OCI-LY7 (cell line): ENCODE data around the gene KAZN. TPM values are rescaled to one million over a fixed set of nuclear protein-coding genes. Genes with fewer than 3 reads are reported as not detected.

ENCODE experiments used
- BruUV-seq: library from RNA; stranded (reverse); fragments of 400-500 nt; replicated peaks from 2 replicates; lab custom pipeline; 2021; lab: Mats Ljungman, UMichigan
- CTCF ChIA-PET: fragments of 300-600 bp; sonication (Branson Sonifier 250); formaldehyde crosslinking; loops from one replicate; lab custom pipeline; 2022; ENCODE audit warnings: antibody characterized with exemption; ENCODE audit not compliant: unreplicated experiment; lab: Charles Lee
- POLR2A ChIA-PET: fragments of 300-600 bp; sonication (Branson Sonifier 250); formaldehyde crosslinking; loops from one replicate; lab custom pipeline; 2022; ENCODE audit warnings: antibody characterized with exemption; lab: Charles Lee
- DNase-seq: peaks from one replicate; pipeline ENCODE4 v3.0.0-alpha.2; 2015; ENCODE audit warnings: low spot score
- H2AFZ ChIP-seq: fragments of 200-600 bp; sonication (generic), shearing (Covaris generic); 2 replicates; pipeline ENCODE4 v1.6.1; 2014; ENCODE audit warnings: mild to moderate bottlenecking, antibody characterized with exemption, low read length, moderate library complexity
- H3K27ac ChIP-seq: fragments of 200-600 bp; sonication (generic); 2 replicates; pipeline ENCODE4 v1.5.1; 2014; ENCODE audit warnings: mixed run types, low read depth, mild to moderate bottlenecking, moderate library complexity, low read length, inconsistent platforms; ENCODE audit not compliant: poor library complexity, severe bottlenecking
- H3K36me3 ChIP-seq: fragments of 200-600 bp; sonication (generic); 2 replicates; pipeline ENCODE4 v1.6.1; 2014; ENCODE audit warnings: mild to moderate bottlenecking, antibody characterized with exemption, low read length, moderate library complexity, mixed read lengths; ENCODE audit not compliant: insufficient read depth
- H3K4me1 ChIP-seq: fragments of 200-600 bp; sonication (generic); 2 replicates; pipeline ENCODE4 v1.5.1; 2014; ENCODE audit warnings: mild to moderate bottlenecking, low read length; ENCODE audit not compliant: insufficient read depth, poor library complexity, severe bottlenecking
- H3K4me2 ChIP-seq: fragments of 200-600 bp; sonication (generic); 2 replicates; pipeline ENCODE4 v1.6.1; 2014; ENCODE audit warnings: mild to moderate bottlenecking, low read length
- H3K4me3 ChIP-seq: fragments of 200-600 bp; sonication (generic); 2 replicates; pipeline ENCODE4 v1.5.1; 2014; ENCODE audit warnings: mild to moderate bottlenecking, low read depth, low read length; ENCODE audit not compliant: poor library complexity, severe bottlenecking
- H3K79me2 ChIP-seq: fragments of 200-600 bp; sonication (generic); 2 replicates; pipeline ENCODE4 v1.6.1; 2016; ENCODE audit warnings: low read depth, mild to moderate bottlenecking, low read length, moderate library complexity, mixed read lengths; ENCODE audit not compliant: insufficient read depth
- H3K9me2 ChIP-seq: fragments of 200-600 bp; sonication (generic); 2 replicates; pipeline ENCODE4 v1.6.1; 2016; ENCODE audit warnings: mild to moderate bottlenecking, low read length, mixed read lengths; ENCODE audit not compliant: insufficient read depth
- H3K9me3 ChIP-seq: fragments of 200-600 bp; sonication (generic); 2 replicates; pipeline ENCODE4 v1.6.1; 2014; ENCODE audit warnings: mild to moderate bottlenecking, mixed run types, low read length, mixed read lengths
- H4K20me1 ChIP-seq: fragments of 200-600 bp; sonication (generic); 2 replicates; pipeline ENCODE4 v1.6.1; 2014; ENCODE audit warnings: mild to moderate bottlenecking, antibody characterized with exemption, low read length, moderate library complexity, mixed read lengths; ENCODE audit not compliant: insufficient read depth
- CTCF ChIP-seq: fragments of 200-600 bp; sonication (generic); conservative IDR thresholded peaks from 2 replicates; pipeline ENCODE4 v1.5.1; 2014; ENCODE audit warnings: mild to moderate bottlenecking, antibody characterized with exemption, low read length, moderate library complexity, mixed read lengths
- EZH2phosphoT487 ChIP-seq: fragments of 200-600 bp; sonication (generic); IDR thresholded peaks from 2 replicates; pipeline ENCODE4 v1.6.1; 2018; ENCODE audit warnings: low read depth, borderline replicate concordance, mild to moderate bottlenecking, mixed run types, antibody characterized with exemption, low read length, moderate library complexity, mixed read lengths
- intact Hi-C: fragments of 100-400 bp; cut with micrococcal nuclease; formaldehyde crosslinking; loops from one replicate; pipeline ENCODE4 v1.10.0; 2022; ENCODE audit not compliant: unreplicated experiment
- total RNA-seq, 2 experiments: library from RNA; depleted of rRNA in 1 of 2; stranded (reverse); fragments of >200 nt in 1 of 2; shearing (Covaris generic) in 1 of 2; gene quantifications; 2 replicates each; pipeline ENCODE4 v1.2.3, GENCODE V29; 2014 to 2022

The KAZN gene
- total RNA-seq, 2 experiments from 2014 or later, result 0.40 to 2.4 TPM

GRCh38 chr1:15000671-15001070 lies 402.2 kb downstream of the KAZN start:
- ChIA-PET POLR2A (no interaction called here), CTCF (no interaction called here)
- Histone ChIP-seq H3K4me1 (no peaks in the 10 kb centered on the region), H3K36me3 (no peaks in the 10 kb centered on the region), H3K9me2 (no peaks in the 10 kb centered on the region), H4K20me1 (no peaks in the 10 kb centered on the region), H3K9me3 (no peaks in the 10 kb centered on the region), H3K4me3 (no peak overlapping the region), H3K27ac (no peak overlapping the region), H2AFZ (no peak overlapping the region), H3K79me2 (no peaks in the 10 kb centered on the region), H3K4me2 (no peak overlapping the region)
- intact Hi-C loops, result no loop called here
- no peak for TF ChIP-seq CTCF
- TF ChIP-seq EZH2phosphoT487, result no peak
- BruUV-seq, result no TSS peak
- no peak for DNase-seq

- Histone ChIP-seq H4K20me1 (no peaks in the 10 kb centered on the region), H3K79me2 (no peaks in the 10 kb centered on the region), H2AFZ (no peak overlapping the region), H3K9me2 (no peaks in the 10 kb centered on the region), H3K4me1 (no peaks in the 10 kb centered on the region), H3K27ac (no peak overlapping the region), H3K9me3 (no peaks in the 10 kb centered on the region), H3K4me2 (no peak overlapping the region), H3K36me3 (no peaks in the 10 kb centered on the region), H3K4me3 (no peak overlapping the region)
- intact Hi-C loops, result no loop called here
- DNase-seq, result no peak
- ChIA-PET CTCF (no interaction called here), POLR2A (no interaction called here)
- TF ChIP-seq CTCF (no peak), EZH2phosphoT487 (no peak)
- no TSS peak for BruUV-seq
Observed at GRCh38 chr1:15001317-15001915, 402.9 kb downstream of the KAZN start.

- DNase-seq, result no peak
- TF ChIP-seq CTCF (no peak), EZH2phosphoT487 (no peak)
- Histone ChIP-seq H3K27ac (no peak overlapping the region), H4K20me1 (no peaks in the 10 kb centered on the region), H3K4me1 (no peaks in the 10 kb centered on the region), H3K9me3 (no peaks in the 10 kb centered on the region), H3K4me2 (no peak overlapping the region), H2AFZ (no peak overlapping the region), H3K9me2 (no peaks in the 10 kb centered on the region), H3K79me2 (no peaks in the 10 kb centered on the region), H3K36me3 (no peaks in the 10 kb centered on the region), H3K4me3 (no peak overlapping the region)
- ChIA-PET POLR2A (no interaction called here), CTCF (no interaction called here)
- no TSS peak for BruUV-seq
- intact Hi-C loops, result no loop called here
Observed at GRCh38 chr1:15002325-15002724, 403.8 kb downstream of the KAZN start.
